ENCODE data around the gene TAF4.

- TF ChIP-seq, protein P1, sequence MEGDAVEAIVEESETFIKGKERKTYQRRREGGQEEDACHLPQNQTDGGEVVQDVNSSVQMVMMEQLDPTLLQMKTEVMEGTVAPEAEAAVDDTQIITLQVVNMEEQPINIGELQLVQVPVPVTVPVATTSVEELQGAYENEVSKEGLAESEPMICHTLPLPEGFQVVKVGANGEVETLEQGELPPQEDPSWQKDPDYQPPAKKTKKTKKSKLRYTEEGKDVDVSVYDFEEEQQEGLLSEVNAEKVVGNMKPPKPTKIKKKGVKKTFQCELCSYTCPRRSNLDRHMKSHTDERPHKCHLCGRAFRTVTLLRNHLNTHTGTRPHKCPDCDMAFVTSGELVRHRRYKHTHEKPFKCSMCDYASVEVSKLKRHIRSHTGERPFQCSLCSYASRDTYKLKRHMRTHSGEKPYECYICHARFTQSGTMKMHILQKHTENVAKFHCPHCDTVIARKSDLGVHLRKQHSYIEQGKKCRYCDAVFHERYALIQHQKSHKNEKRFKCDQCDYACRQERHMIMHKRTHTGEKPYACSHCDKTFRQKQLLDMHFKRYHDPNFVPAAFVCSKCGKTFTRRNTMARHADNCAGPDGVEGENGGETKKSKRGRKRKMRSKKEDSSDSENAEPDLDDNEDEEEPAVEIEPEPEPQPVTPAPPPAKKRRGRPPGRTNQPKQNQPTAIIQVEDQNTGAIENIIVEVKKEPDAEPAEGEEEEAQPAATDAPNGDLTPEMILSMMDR (IDR thresholded peaks at IDR 0.05; ENCODE audit: insufficient read depth, low read length, poor library complexity, severe bottlenecking), result no peak
- no peak for TF ChIP-seq EZH2phosphoT487 (conservative IDR thresholded peaks at IDR 0.05; ENCODE audit: low read length)
Measured at GRCh38 chr20:62025394-62025793, 40.3 kb downstream of the TAF4 start.
